Activated gamma-delta T cell treated with Interleukin-2 at 50 U/mL for 16 hours (primary cell): ENCODE results near the gene KLF7.

Source experiments
- DNase-seq: peaks from one replicate; pipeline ENCODE4 v3.0.0-alpha.2; 2020

The KLF7 gene

DNA sequence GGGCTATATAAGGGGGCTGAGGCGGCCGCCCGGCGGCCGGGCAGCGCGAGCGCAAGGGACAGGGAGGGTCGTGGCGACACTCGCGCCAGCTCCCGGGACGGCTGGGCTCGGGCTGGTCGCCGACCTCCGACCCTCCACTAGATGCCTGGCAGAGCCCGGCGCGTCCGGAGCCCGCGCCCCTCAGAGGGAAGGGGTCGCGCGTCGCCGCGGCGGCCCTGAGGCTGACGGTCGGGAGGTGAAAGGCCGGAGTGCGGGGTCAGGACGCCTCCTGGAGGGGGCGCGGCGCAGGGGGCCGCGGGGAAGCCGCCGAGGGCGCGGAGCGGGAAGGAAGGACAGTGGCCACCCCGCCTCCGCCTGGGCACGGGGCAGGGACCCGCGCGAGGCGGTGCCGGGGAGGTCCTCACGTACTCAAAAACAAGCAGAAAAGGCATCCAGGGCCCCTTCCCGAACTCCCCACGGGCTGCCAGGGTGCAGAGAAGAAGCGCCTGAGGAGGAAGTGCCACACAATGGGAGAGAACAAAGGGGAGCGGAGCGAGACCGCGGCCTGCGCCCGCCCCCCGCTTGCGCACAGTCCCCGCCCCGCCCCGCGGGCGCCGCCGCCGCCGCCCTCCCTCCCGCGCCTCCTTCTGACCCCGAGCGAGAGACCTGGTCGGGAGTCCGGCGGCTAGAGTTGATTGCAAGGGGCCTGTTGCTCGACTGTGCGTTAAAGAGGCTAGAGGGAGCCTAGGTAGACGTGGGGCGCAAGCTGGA is 776 bp upstream of the KLF7 start:
- peak; percentile 57 for DNase-seq

DNA sequence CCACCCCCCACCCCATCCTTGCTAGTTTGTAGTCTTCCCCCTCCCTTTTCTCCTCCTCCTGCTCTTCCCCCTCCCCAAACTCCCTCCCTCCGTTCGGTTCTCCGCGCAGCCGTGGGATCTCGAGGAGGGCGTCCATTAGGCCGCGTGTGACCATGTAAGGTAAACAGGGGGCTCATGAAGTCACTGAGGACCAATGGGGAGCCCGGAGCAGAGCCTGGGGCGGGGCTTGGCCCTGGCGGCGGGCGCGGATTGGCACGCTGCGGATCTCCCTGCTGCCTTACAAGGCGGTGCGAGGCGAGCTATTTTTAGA is 246 bp upstream of the KLF7 start:
- DNase-seq = peak; percentile 91

DNA sequence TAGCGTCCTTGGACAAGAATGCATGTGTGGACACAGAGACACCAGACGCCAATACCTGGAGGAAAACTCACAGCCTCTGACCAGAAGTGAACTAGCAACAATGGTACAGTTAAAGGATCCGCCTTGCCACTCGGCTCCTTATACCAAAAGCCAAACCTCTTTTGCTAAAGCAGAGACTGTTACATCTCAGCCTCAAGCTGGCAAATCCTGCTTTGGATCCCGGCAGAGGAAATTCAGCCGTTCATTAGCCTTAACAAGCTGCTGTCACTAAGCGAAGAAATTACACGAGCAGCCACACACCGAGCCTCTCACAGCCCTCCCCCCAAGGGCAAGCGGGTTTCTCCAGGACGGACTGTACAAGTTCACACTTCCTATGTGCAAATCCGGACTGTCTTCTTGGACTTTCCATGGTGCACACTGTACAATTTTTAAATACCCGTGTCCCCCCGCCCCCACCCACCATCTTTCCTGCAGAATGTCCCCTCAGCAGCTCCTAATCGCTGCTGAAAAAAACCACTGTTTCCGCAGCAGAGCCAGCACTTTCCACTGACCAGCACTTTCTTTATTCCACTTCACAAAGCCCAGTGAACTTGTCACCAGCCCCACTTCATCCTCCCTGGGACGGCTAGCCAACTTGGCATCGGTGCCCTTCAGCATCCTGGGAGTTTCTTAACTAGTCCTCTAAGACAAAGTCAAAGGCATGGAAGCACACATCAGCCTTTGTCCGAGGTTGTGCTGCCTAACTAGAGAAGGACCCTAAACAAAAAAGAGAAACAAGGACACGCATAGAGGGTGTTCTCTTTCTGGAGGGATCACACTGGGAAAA is 1.5 kb downstream of the KLF7 start:
- DNase-seq = no peak

GRCh38 chr2:207163756-207164005 is 2.1 kb downstream of the KLF7 start:
- DNase-seq = no peak

- DNase-seq = peak; percentile 11
Measured at GRCh38 chr2:207163053-207163755, 2.5 kb downstream of the KLF7 start.

GRCh38 chr2:207162316-207162715 is 3.4 kb downstream of the KLF7 start:
- no peak for DNase-seq

- no peak for DNase-seq
Measured at GRCh38 chr2:207161247-207162123, 4.3 kb downstream of the KLF7 start.

GRCh38 chr2:207160115-207160514 is 5.6 kb downstream of the KLF7 start:
- no peak for DNase-seq

DNA sequence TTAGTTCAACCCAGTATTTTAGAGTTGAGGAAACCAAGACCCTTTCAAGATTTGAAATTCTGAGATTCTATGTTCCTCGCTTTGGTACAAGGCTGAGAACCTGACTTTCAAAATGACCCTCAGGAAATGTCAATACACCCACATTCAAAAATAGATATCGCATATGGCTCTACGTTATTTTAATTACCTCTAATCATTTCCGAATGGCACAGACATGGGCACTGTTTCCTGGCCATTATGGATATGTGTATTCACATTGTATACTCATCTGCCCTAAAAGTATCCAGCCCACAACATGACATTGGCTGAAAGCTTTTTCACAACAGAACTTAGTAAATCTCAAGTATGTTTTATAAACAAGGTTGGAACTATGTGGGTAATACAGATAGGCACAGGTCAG is 6.7 kb downstream of the KLF7 start:
- no peak for DNase-seq

- DNase-seq = no peak
Measured at GRCh38 chr2:207157731-207158130, 8.0 kb downstream of the KLF7 start.

DNA sequence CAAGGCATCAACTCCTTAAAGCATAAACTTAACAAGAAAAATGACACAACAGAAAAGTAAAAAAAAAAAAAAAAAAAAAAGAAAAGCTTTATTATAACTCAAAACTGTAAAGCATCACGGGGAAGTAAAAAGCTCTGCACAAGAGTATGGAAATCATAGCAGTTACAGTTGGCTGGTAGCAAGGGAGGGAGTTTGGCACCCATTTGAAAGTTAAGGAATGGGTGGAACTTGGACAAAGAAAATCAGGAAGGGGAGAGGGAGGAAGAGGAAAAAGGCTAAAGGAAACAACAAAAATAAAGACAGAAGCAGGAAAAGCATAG is 8.6 kb downstream of the KLF7 start:
- no peak for DNase-seq

- DNase-seq = no peak
Measured at GRCh38 chr2:207156451-207157161, 9.1 kb downstream of the KLF7 start.

GRCh38 chr2:207155516-207156444 is 10.0 kb downstream of the KLF7 start:
- no peak for DNase-seq

- no peak for DNase-seq
Measured at GRCh38 chr2:207154556-207155510, 10.9 kb downstream of the KLF7 start.

DNA sequence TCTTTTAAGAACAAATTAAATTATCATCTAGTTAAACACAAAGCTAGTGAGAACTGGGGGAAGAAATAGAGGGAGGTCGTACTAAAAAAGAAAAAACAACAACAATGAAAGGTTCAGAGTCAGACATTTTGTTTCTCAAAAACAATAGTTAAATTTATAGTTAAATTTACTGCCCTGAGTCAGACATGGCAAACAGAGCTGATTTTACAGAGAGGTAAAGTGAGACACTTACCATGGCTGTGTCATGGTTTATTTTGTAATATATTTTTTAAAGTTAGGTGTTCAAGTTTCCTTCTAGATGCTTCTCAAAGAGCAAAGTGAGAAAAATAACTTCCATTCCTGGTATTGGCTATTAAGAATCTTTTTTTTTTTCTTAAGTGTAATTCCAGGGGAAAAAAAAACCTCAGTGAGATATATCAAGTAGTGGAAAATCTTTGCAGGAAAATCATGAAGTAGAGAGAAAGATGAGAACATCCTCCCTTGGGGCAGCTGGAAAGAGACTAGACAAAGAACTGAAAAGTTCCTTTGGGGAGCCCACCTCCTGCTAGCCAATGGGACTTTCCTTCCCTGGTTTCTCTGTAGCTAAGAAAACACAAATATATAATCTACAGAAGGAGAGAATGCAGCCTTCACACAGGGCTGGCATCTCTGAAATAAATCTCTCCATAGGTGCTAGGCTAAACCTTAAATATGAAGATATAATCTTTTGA is 12.3 kb downstream of the KLF7 start:
- DNase-seq = no peak

DNA sequence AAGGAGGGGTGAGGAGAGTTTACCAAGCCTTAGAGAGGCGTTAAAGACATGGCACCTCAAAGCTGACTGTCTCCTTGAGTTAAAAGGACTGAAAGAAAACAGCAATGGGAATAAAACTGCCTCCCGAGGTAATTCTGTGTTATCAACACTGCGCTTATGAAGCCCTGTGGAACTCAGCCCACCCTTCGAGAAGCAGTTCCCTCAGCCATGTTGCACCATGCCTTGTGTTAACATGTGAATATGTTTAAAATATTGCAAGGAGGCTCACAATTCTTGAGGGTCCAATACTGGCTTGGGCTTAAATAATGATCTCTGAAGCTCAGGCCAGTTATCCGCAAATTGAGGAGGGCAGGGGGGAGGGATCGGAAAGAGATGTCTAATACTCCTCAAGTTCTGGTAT is 14.7 kb downstream of the KLF7 start:
- no peak for DNase-seq

GRCh38 chr2:207150284-207150683 is 15.5 kb downstream of the KLF7 start:
- DNase-seq = no peak

GRCh38 chr2:207149249-207150213 is 16.2 kb downstream of the KLF7 start:
- no peak for DNase-seq
